BLaER1 (cell line): Measurements from ENCODE around the gene SPATA22.
"Not testable (repeated sequence)": the region's sequence is repeated elsewhere in the genome, so short reads cannot be mapped to it uniquely, and the experiment has no call there.

ENCODE experiments used
- H3K27ac ChIP-seq: shearing (Covaris generic); formaldehyde crosslinking; 2 replicates; pipeline ENCODE4 v1.8.1; 2022
- H3K27me3 ChIP-seq: shearing (Covaris generic); formaldehyde crosslinking; 2 replicates; pipeline ENCODE4 v1.8.1; 2022
- H3K36me3 ChIP-seq: shearing (Covaris generic); formaldehyde crosslinking; 2 replicates; pipeline ENCODE4 v1.8.1; 2022
- H3K4me1 ChIP-seq: shearing (Covaris generic); formaldehyde crosslinking; 2 replicates; pipeline ENCODE4 v1.8.1; 2022
- H3K4me2 ChIP-seq: shearing (Covaris generic); formaldehyde crosslinking; 2 replicates; pipeline ENCODE4 v1.8.1; 2022
- H3K4me3 ChIP-seq: shearing (Covaris generic); formaldehyde crosslinking; 2 replicates; pipeline ENCODE4 v1.8.1; 2022
- H3K9ac ChIP-seq: shearing (Covaris generic); formaldehyde crosslinking; 2 replicates; pipeline ENCODE4 v1.8.1; 2022
- H3K9me3 ChIP-seq: shearing (Covaris generic); formaldehyde crosslinking; 2 replicates; pipeline ENCODE4 v1.8.1; 2022
- H4K20me1 ChIP-seq: shearing (Covaris generic); formaldehyde crosslinking; 2 replicates; pipeline ENCODE4 v1.8.1; 2022
- Cebpa-rat ChIP-seq: shearing (Covaris generic); IDR thresholded peaks from 2 replicates; pipeline ENCODE4 v1.8.1; 2022

The SPATA22 gene

GRCh38 chr17:3418222-3418621 lies 53.4 kb downstream of the SPATA22 start:
- H4K20me1 ChIP-seq, result no peaks in the 10 kb centered on the region
- H3K27ac ChIP-seq, result no peak overlapping the region
- no peak overlapping the region for H3K4me2 ChIP-seq
- no peaks in the 10 kb centered on the region for H3K4me1 ChIP-seq
- no peaks in the 10 kb centered on the region for H3K27me3 ChIP-seq
- no peaks in the 10 kb centered on the region for H3K36me3 ChIP-seq
- H3K9me3 ChIP-seq, result peaks cover 5% of the 10 kb centered on the region; the same call in 1 of the 2 replicates
- no peak for TF ChIP-seq Cebpa-rat
- no peak overlapping the region for H3K4me3 ChIP-seq
- no peak overlapping the region for H3K9ac ChIP-seq

- Histone ChIP-seq H3K27ac (no peak overlapping the region), H3K9ac (no peak overlapping the region), H3K9me3 (peaks cover 5% of the 10 kb centered on the region; the same call in 1 of the 2 replicates), H3K36me3 (no peaks in the 10 kb centered on the region), H4K20me1 (no peaks in the 10 kb centered on the region), H3K4me1 (peaks cover 17% of the 10 kb centered on the region), H3K4me3 (no peak overlapping the region), H3K4me2 (no peak overlapping the region), H3K27me3 (no peaks in the 10 kb centered on the region)
- no peak for TF ChIP-seq Cebpa-rat
Measured at GRCh38 chr17:3415610-3416009, 56.0 kb downstream of the SPATA22 start.

DNA sequence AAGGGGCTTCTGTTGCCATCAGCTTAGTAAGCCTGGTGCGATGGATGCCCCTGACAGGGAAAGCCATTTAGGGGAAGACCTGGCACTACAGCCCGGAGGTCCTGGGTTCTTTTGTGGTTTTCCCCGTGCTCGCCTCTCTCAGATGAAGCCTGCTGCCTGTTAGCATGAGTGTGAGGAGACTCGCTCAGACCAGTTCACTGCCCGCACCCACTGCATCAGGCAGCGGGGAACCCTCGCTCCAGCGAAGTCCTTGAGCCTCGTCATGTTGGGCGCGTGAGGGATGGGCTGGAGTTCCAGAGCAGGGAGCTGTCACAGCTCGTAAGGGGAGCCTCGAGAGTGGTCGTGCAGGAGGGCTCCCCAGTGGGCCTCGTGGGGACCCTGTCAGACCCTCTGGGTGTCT lies 59.4 kb downstream of the SPATA22 start:
- not testable (repeated sequence) for H3K4me3 ChIP-seq, H3K27ac ChIP-seq, H3K36me3 ChIP-seq, H3K27me3 ChIP-seq, H3K9ac ChIP-seq, H4K20me1 ChIP-seq
- peaks cover 19% of the 10 kb centered on the region for H3K9me3 ChIP-seq
- H3K4me1 ChIP-seq, result peaks cover 17% of the 10 kb centered on the region
- peak overlapping the region; percentile 63 for H3K4me2 ChIP-seq

GRCh38 chr17:3411070-3411469 lies 60.5 kb downstream of the SPATA22 start, which contains the start of gene OR3A3:
OR3A3 (plus strand) TSS chr17:3411370.
- H3K4me3 ChIP-seq, result no peak within 1 kb of the TSS
- H3K36me3 ChIP-seq, result no peaks in the 10 kb centered on the region
- H3K27me3 ChIP-seq, result no peaks in the 10 kb centered on the region
- H3K27ac ChIP-seq, result no peak within 1 kb of the TSS
- no peaks in the 10 kb centered on the region for H4K20me1 ChIP-seq
- peaks cover 17% of the 10 kb centered on the region for H3K4me1 ChIP-seq
- peaks cover 29% of the 10 kb centered on the region for H3K9me3 ChIP-seq
- peak within 1 kb of the TSS; percentile 63 for H3K4me2 ChIP-seq
- no peak within 1 kb of the TSS for H3K9ac ChIP-seq
- TF ChIP-seq Cebpa-rat, result no peak

DNA sequence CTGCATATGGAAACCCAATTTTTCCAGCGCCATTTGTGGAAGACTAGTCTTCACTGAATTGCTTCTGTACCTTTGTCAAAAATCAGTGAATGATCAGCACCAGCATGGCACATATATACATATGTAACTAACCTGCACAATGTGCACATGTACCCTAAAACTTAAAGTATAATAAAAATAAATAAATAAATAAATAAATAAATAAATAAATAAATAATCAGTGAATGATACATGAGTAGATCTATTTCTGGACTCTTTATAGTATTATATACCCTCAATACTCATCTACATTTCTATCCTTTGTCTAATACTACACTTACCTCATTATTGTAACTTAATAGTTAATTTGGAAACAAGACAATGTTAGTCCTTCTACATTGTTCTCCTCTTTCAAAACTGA lies 67.8 kb downstream of the SPATA22 start:
- H4K20me1 ChIP-seq, result not testable (repeated sequence)

DNA sequence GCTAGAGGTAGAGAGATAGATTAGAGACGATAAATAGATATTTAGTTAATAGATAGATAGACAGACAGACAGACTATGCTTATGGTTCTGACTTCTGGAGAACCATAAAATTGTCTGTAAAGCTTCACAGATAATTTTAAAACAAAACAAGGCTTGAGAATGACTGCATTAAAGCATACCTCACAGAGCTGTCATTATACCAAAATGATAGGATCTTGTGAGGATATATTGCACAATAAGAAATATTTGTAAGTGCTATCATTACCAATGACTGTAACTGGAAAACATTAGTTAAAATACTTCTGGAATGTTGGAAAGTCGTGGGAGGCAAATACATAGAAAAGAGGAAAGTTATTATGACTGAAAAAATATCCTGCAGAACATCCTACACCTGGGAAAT lies 69.8 kb downstream of the SPATA22 start:
- TF ChIP-seq Cebpa-rat, result no peak
- H3K4me2 ChIP-seq, result no peak overlapping the region

More for the DNA sequence above, 67.8 kb downstream of the SPATA22 start:
- H3K4me3 ChIP-seq, H3K36me3 ChIP-seq, H3K27me3 ChIP-seq, H3K4me2 ChIP-seq, H3K27ac ChIP-seq, H3K4me1 ChIP-seq, H3K9ac ChIP-seq: not testable (repeated sequence)
- H3K9me3 ChIP-seq, result peaks cover 30% of the 10 kb centered on the region

DNA sequence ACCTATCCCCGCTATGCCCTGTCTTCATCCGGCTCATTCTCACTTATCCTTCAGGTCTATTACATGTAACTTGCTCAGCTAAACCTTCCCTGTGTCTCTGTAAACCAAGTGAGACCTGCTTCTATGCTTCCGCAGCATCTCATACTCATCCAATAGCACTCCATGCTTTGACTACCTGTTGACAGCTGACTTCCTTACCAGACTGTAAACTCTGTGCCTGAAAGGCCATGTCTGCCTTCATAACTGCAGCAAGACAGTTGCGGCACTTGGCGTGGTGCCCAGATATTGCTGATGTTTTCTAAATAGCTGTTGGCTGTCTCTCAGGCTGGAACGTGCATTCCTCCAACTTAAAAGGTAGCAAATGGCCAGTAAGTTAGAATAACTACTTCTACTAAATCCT lies 71.6 kb downstream of the SPATA22 start:
- no peak overlapping the region for H3K4me2 ChIP-seq
- H3K36me3 ChIP-seq, result no peaks in the 10 kb centered on the region
- no peak overlapping the region for H3K27ac ChIP-seq
- no peak overlapping the region for H3K9ac ChIP-seq
- no peaks in the 10 kb centered on the region for H3K9me3 ChIP-seq
- H3K4me1 ChIP-seq, result no peaks in the 10 kb centered on the region
- no peak overlapping the region for H3K4me3 ChIP-seq
- H3K27me3 ChIP-seq, result no peaks in the 10 kb centered on the region
- no peak for TF ChIP-seq Cebpa-rat
- no peaks in the 10 kb centered on the region for H4K20me1 ChIP-seq

More for the DNA sequence above, 69.8 kb downstream of the SPATA22 start:
- Histone ChIP-seq H3K4me1 (no peaks in the 10 kb centered on the region), H3K36me3 (no peaks in the 10 kb centered on the region), H3K27me3 (no peaks in the 10 kb centered on the region), H3K4me3 (no peak overlapping the region), H3K9ac (no peak overlapping the region), H3K9me3 (peaks cover 11% of the 10 kb centered on the region), H3K27ac (no peak overlapping the region), H4K20me1 (no peaks in the 10 kb centered on the region)

GRCh38 chr17:3398310-3398709 lies 73.3 kb downstream of the SPATA22 start, which contains the start of gene OR1E1:
OR1E1 (minus strand) TSS chr17:3398410; CDS start chr17:3398410, 0 bp downstream.
- no peak within 1 kb of the TSS for H3K4me3 ChIP-seq
- H3K4me2 ChIP-seq, result no peak within 1 kb of the TSS
- H4K20me1 ChIP-seq, result no peaks in the 10 kb centered on the region
- no peaks in the 10 kb centered on the region for H3K27me3 ChIP-seq
- no peaks in the 10 kb centered on the region for H3K9me3 ChIP-seq
- no peak for TF ChIP-seq Cebpa-rat
- no peaks in the 10 kb centered on the region for H3K4me1 ChIP-seq
- H3K27ac ChIP-seq, result no peak within 1 kb of the TSS
- no peak within 1 kb of the TSS for H3K9ac ChIP-seq
- no peaks in the 10 kb centered on the region for H3K36me3 ChIP-seq

DNA sequence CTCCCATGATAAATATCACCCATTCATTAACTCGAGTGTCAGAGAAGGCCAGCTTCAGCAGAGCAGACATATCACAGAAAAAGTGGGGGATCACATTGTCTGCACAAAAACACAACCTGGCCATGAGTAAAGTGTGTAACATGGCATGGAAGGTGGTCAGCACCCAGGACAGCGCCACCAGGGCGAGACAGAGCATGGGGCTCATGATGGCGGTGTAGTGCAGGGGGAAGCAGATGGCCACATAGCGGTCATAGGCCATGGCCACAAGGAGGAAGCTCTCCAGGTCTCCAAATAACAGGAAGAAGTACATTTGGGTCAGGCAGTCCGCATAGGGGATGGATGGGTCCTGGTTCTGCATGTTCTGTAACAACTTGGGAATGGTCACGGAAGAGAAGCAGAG lies 73.8 kb downstream of the SPATA22 start:
- H3K4me2 ChIP-seq, H3K4me1 ChIP-seq, H3K36me3 ChIP-seq, H3K27me3 ChIP-seq, H4K20me1 ChIP-seq, H3K9me3 ChIP-seq, H3K9ac ChIP-seq, H3K27ac ChIP-seq, H3K4me3 ChIP-seq: not testable (repeated sequence)
